ENCODE results near the gene CST7.

GRCh38 chr20:24960861-24961260 lies 11.8 kb downstream of the CST7 start:
- TF ChIP-seq POLR2AphosphoS5 (IDR thresholded peaks at IDR 0.05; ENCODE audit: low read depth, low read length), result no peak
- TF ChIP-seq, protein P1, sequence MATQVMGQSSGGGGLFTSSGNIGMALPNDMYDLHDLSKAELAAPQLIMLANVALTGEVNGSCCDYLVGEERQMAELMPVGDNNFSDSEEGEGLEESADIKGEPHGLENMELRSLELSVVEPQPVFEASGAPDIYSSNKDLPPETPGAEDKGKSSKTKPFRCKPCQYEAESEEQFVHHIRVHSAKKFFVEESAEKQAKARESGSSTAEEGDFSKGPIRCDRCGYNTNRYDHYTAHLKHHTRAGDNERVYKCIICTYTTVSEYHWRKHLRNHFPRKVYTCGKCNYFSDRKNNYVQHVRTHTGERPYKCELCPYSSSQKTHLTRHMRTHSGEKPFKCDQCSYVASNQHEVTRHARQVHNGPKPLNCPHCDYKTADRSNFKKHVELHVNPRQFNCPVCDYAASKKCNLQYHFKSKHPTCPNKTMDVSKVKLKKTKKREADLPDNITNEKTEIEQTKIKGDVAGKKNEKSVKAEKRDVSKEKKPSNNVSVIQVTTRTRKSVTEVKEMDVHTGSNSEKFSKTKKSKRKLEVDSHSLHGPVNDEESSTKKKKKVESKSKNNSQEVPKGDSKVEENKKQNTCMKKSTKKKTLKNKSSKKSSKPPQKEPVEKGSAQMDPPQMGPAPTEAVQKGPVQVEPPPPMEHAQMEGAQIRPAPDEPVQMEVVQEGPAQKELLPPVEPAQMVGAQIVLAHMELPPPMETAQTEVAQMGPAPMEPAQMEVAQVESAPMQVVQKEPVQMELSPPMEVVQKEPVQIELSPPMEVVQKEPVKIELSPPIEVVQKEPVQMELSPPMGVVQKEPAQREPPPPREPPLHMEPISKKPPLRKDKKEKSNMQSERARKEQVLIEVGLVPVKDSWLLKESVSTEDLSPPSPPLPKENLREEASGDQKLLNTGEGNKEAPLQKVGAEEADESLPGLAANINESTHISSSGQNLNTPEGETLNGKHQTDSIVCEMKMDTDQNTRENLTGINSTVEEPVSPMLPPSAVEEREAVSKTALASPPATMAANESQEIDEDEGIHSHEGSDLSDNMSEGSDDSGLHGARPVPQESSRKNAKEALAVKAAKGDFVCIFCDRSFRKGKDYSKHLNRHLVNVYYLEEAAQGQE (IDR thresholded peaks at IDR 0.05; ENCODE audit: insufficient read depth in 1 of 2, low read depth in 2 of 2, low read length in 2 of 2), result no peak
- TF ChIP-seq FOXP2 (optimal IDR thresholded peaks at IDR 0.05; ENCODE audit: borderline replicate concordance, extremely low read depth, extremely low read length, insufficient read depth), result no peak

All from PFSK-1 (cell line).